Esophagus (tissue), 2 donors: Measurements from ENCODE around the gene CSRNP3. TPM values are rescaled to one million over a fixed set of nuclear protein-coding genes. Genes with fewer than 3 reads are reported as not detected.

ENCODE experiments used
- H3K27ac ChIP-seq, 2 donors: one replicate each; pipeline ENCODE4 v1.5.1; 2013; ENCODE audit warnings: low read depth in 2 of 2, mild to moderate bottlenecking in 2 of 2, inconsistent platforms in 1 of 2, low read length in 1 of 2, moderate library complexity in 1 of 2
- H3K27me3 ChIP-seq, 2 donors: one replicate each; pipeline ENCODE4 v1.6.1; 2013; ENCODE audit warnings: low read length in 2 of 2, control low read depth in 1 of 2, mild to moderate bottlenecking in 1 of 2; ENCODE audit not compliant: insufficient read depth in 2 of 2, control insufficient read depth in 1 of 2
- H3K36me3 ChIP-seq, 2 donors: one replicate each; pipeline ENCODE4 v1.6.1; 2013; ENCODE audit warnings: low read length in 1 of 2; ENCODE audit not compliant: control insufficient read depth in 2 of 2, insufficient read depth in 2 of 2
- H3K4me1 ChIP-seq, 2 donors: one replicate each; pipeline ENCODE4 v1.6.1; 2013; ENCODE audit warnings: low read length in 1 of 2; ENCODE audit not compliant: control insufficient read depth in 2 of 2, insufficient read depth in 2 of 2
- H3K4me3 ChIP-seq, 2 donors: one replicate each; pipeline ENCODE4 v1.5.1; 2013; ENCODE audit warnings: low read length in 2 of 2, mild to moderate bottlenecking in 2 of 2, low read depth in 1 of 2, moderate library complexity in 1 of 2
- H3K9me3 ChIP-seq, 2 donors: one replicate each; pipeline ENCODE4 v1.6.1; 2013; ENCODE audit warnings: mild to moderate bottlenecking in 2 of 2, low read depth in 1 of 2, low read length in 1 of 2, moderate library complexity in 1 of 2; ENCODE audit not compliant: control insufficient read depth in 2 of 2, insufficient read depth in 1 of 2
- WGBS, 2 donors: extraction: QIAGEN DNeasy Blood & Tissue Kit; methylation state at CpG; one replicate each; pipeline ENCODE4 v1.1.7; 2013; 5-methylcytosine and 5-hydroxymethylcytosine counted together
- polyA plus RNA-seq, 2 donors: library from polyadenylated mRNA; stranded (reverse); fragments of 200-250 nt; gene quantifications; one replicate each; pipeline ENCODE4 v1.2.3, GENCODE V29; 2013
- donor health status: healthy with polysubstance abuse.
- donor health status: Bipolar disorder and iron deficiency.

The CSRNP3 gene
- polyA plus RNA-seq, 2 donors = 0.38 to 0.55 TPM

- no peaks in the 10 kb centered on the region for H3K4me1 ChIP-seq
- no peak overlapping the region for H3K27ac ChIP-seq
- H3K27me3 ChIP-seq = no peaks in the 10 kb centered on the region
- H3K9me3 ChIP-seq = no peaks in the 10 kb centered on the region
- H3K36me3 ChIP-seq = peaks cover 0 to 2% of the 10 kb centered on the region in 2 donors
- no peak overlapping the region for H3K4me3 ChIP-seq
- WGBS, 2 donors = 56 to 65% methylated on average over 1 of the region's 1 CpG
These were observed 206.1 kb downstream of the CSRNP3 start for GRCh38 chr2:165675551-165675968.

DNA sequence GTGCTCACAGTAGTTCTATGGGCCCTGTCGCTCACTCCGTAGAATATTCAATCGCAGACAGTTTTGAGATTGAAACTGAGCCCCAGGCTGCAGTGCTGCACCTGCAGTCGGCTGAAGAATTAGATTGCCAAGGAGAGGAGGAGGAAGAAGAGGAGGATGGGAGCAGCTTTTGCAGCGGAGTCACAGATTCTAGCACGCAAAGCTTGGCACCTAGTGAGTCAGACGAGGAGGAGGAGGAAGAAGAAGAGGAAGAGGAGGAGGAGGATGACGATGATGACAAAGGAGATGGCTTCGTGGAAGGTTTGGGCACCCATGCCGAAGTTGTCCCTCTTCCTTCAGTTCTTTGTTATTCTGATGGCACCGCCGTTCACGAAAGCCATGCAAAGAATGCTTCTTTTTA is 209.4 kb downstream of the CSRNP3 start:
- H3K4me1 ChIP-seq = no peaks in the 10 kb centered on the region
- 94 to 95% methylated on average over 13 of the region's 13 CpGs for WGBS, 2 donors
- H3K36me3 ChIP-seq = peaks cover 0 to 2% of the 10 kb centered on the region in 2 donors
- no peaks in the 10 kb centered on the region for H3K9me3 ChIP-seq
- H3K27ac ChIP-seq = no peak overlapping the region
- no peaks in the 10 kb centered on the region for H3K27me3 ChIP-seq
- no peak overlapping the region for H3K4me3 ChIP-seq

DNA sequence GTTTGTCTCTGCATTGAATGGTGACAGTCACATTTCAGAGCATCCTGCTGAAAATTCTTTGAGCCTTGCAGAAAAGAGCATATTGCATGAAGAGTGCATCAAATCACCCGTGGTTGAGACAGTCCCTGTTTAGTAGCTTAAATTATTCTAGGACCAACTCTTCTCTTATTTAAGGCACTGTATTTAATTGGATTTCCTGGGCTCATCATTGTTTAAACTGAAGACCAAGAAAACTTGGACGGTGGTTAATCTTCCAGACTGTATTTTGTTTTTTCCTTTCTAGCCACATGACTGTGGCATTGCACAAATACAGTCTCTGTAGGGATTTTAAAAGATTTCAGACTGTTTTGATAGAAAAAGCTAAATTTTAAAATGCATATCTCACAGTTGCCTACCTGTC is 210.1 kb downstream of the CSRNP3 start:
- Histone ChIP-seq H3K9me3 (no peaks in the 10 kb centered on the region), H3K27ac (no peak overlapping the region), H3K27me3 (no peaks in the 10 kb centered on the region), H3K4me1 (no peaks in the 10 kb centered on the region), H3K36me3 (peaks cover 0 to 2% of the 10 kb centered on the region in 2 donors), H3K4me3 (no peak overlapping the region)
- WGBS, 2 donors = 76 to 78% methylated on average over 2 of the region's 2 CpGs

DNA sequence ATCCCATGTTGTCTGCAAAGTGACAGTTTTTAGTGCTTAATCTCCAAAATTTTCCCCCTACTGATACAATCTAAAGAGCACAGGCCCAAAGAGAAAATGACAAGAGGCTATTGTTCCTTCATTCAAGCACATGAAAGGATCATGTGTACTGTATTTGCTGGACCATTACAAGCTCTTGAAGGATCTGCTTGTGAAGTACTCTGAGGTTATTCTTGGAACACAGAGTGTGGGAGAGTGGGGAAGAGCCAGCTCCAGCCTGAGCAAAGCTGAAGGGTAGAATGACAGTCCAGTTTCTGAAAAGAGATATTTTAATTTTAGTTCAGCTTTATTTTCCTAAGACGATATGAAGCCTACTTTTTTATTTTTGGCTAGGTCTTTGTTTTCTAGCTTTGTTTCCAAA is 212.3 kb downstream of the CSRNP3 start:
- Histone ChIP-seq H3K4me3 (no peak overlapping the region), H3K27me3 (no peaks in the 10 kb centered on the region), H3K27ac (no peak overlapping the region), H3K36me3 (no peaks in the 10 kb centered on the region), H3K4me1 (no peaks in the 10 kb centered on the region), H3K9me3 (no peaks in the 10 kb centered on the region)
- WGBS, 2 donors = 57 to 77% methylated on average over 1 of the region's 1 CpG

GRCh38 chr2:165682546-165682945 is 213.0 kb downstream of the CSRNP3 start:
- Histone ChIP-seq H3K27ac (no peak overlapping the region), H3K27me3 (no peaks in the 10 kb centered on the region), H3K9me3 (no peaks in the 10 kb centered on the region), H3K4me1 (no peaks in the 10 kb centered on the region), H3K4me3 (no peak overlapping the region), H3K36me3 (no peaks in the 10 kb centered on the region)
- 44 to 52% methylated on average over 1 of the region's 1 CpG for WGBS, 2 donors

DNA sequence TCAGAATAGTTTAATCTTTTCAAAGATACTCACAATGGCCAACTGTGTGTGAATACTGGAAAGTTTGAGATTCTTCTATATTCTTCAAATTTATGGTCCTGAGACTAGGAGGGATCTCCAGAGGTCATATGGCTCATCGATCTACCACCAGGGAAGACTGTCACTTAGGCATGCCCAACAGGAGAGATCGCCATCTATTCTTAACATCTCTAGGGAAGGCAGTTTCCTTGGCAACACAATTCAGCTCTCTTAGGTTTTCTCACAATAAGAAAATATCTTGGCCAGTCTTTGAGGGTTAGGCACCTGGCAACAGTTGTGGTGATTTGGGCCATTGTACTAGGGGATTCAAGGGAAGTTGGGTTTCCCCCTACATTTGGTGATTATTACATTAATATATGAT is 217.3 kb downstream of the CSRNP3 start:
- no peaks in the 10 kb centered on the region for H3K27me3 ChIP-seq
- no peak overlapping the region for H3K27ac ChIP-seq
- H3K4me1 ChIP-seq = no peaks in the 10 kb centered on the region
- H3K36me3 ChIP-seq = no peaks in the 10 kb centered on the region
- H3K9me3 ChIP-seq = no peaks in the 10 kb centered on the region
- H3K4me3 ChIP-seq = no peak overlapping the region
- 85 to 90% methylated on average over 2 of the region's 2 CpGs for WGBS, 2 donors

DNA sequence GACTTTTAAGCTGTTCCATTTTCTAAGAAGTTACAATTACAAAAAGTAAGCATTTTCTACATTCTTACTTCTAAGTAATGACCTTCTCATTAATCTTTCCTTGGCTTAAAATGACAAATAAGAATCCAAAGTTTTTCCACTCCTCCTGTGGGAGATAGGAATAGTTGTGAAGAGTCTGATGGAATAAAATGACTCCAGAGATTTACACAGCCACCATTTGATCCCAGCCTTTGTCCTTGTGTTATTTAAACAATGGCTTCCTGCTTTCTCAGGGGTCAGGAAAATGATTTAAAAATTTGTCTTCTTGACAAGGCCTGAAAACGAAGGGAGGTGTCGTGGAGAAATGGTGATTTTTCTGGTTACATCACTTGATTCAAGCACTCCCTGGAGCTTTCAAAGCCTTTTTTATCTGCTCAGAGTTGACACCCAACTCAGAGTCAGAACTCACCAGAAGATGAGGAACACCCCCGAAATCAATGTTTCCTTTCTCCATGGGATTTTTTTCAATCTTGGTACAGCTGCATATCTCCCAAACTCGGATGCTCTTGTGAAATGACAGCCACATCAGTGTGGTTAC is 218.0 kb downstream of the CSRNP3 start:
- Histone ChIP-seq H3K27ac (no peak overlapping the region), H3K36me3 (no peaks in the 10 kb centered on the region), H3K4me1 (no peaks in the 10 kb centered on the region), H3K4me3 (no peak overlapping the region), H3K9me3 (no peaks in the 10 kb centered on the region), H3K27me3 (no peaks in the 10 kb centered on the region)
- WGBS, 2 donors = 66 to 70% methylated on average over 4 of the region's 4 CpGs

DNA sequence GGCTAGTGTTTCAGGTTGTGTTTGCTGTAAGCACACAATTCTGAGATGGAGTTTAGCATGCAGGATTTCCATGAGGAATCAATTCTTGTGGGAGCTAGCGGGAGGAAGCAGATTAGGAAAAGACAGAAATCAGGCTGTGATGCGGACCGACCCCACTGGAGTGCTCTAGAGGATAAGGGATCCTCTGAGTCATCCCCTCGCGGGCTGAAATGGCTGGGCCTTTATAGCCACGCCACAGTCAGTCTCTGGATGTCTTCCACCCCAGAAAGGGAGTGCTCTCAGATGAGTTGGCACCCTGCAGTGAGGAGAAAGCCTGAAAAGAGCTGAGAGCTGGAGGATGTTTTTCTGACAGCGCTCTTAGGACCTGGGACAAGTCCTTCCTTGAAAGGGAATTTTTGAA is 222.1 kb downstream of the CSRNP3 start:
- H3K9me3 ChIP-seq = no peaks in the 10 kb centered on the region
- H3K4me3 ChIP-seq = no peak overlapping the region
- H3K36me3 ChIP-seq = no peaks in the 10 kb centered on the region
- 72 to 74% methylated on average over 7 of the region's 7 CpGs for WGBS, 2 donors
- H3K4me1 ChIP-seq = no peaks in the 10 kb centered on the region
- no peak overlapping the region for H3K27ac ChIP-seq
- H3K27me3 ChIP-seq = no peaks in the 10 kb centered on the region

GRCh38 chr2:165692906-165693305 is 223.4 kb downstream of the CSRNP3 start:
- no peaks in the 10 kb centered on the region for H3K27me3 ChIP-seq
- WGBS, 2 donors = 88 to 89% methylated on average over 3 of the region's 3 CpGs
- H3K36me3 ChIP-seq = no peaks in the 10 kb centered on the region
- no peak overlapping the region for H3K4me3 ChIP-seq
- no peaks in the 10 kb centered on the region for H3K4me1 ChIP-seq
- no peaks in the 10 kb centered on the region for H3K9me3 ChIP-seq
- no peak overlapping the region for H3K27ac ChIP-seq

DNA sequence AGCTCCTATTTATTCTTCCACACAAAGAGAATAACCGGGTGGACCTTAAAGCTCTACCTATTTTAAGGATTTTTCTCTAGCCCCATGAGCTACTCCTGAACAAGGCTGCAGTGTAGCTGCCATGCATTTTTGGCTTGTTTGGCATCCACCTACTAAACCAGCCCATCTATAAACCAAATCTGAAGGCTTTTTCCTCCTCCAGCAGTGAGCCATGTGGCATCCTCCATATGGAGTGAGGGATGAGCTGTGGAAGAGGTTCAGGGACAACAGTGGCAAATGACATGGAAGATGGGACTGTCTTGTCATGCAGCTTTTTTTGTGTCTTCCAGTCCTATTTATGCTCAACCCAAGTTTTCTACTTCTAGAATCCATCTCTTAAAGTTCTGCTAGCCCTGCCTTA is 224.3 kb downstream of the CSRNP3 start:
- Histone ChIP-seq H3K27ac (no peak overlapping the region), H3K36me3 (no peaks in the 10 kb centered on the region), H3K4me1 (no peaks in the 10 kb centered on the region), H3K9me3 (no peaks in the 10 kb centered on the region), H3K27me3 (no peaks in the 10 kb centered on the region), H3K4me3 (no peak overlapping the region)
- WGBS, 2 donors = 92 to 96% methylated on average over 1 of the region's 1 CpG
